ENCODE data around the gene EFNA1.
"Not testable (repeated sequence)": the region's sequence is repeated elsewhere in the genome, so short reads cannot be mapped to it uniquely, and the experiment has no call there.

EFNA1 gene

GRCh38 chr1:155164625-155165024 is 36.9 kb downstream of the EFNA1 start:
- H3K36me3 ChIP-seq (ENCODE audit: control insufficient read depth, insufficient read depth, low read length); H3K9me3 ChIP-seq (ENCODE audit: control insufficient read depth, insufficient read depth, low read length); H3K9ac ChIP-seq (ENCODE audit: low read depth, low read length); H3K4me3 ChIP-seq (ENCODE audit: low read depth, low read length); H3K27me3 ChIP-seq (ENCODE audit: control insufficient read depth, insufficient read depth, low read length); H3K27ac ChIP-seq (ENCODE audit: low read depth, low read length): not testable (repeated sequence)
- H3K4me1 ChIP-seq (ENCODE audit: control insufficient read depth, insufficient read depth, low read length) = peaks cover 14% of the 10 kb centered on the region

GRCh38 chr1:155166051-155166470 is 38.4 kb downstream of the EFNA1 start:
- no peaks in the 10 kb centered on the region for H3K9me3 ChIP-seq (ENCODE audit: control insufficient read depth, insufficient read depth, low read length)
- H3K36me3 ChIP-seq (ENCODE audit: control insufficient read depth, insufficient read depth, low read length) = peaks cover 15% of the 10 kb centered on the region
- peak overlapping the region; percentile 46 for H3K4me3 ChIP-seq (ENCODE audit: low read depth, low read length)
- H3K27me3 ChIP-seq (ENCODE audit: control insufficient read depth, insufficient read depth, low read length) = no peaks in the 10 kb centered on the region
- H3K27ac ChIP-seq (ENCODE audit: low read depth, low read length) = peak overlapping the region; percentile 11
- H3K9ac ChIP-seq (ENCODE audit: low read depth, low read length) = no peak overlapping the region; the same call in 1 of the 2 replicates
- H3K4me1 ChIP-seq (ENCODE audit: control insufficient read depth, insufficient read depth, low read length) = peaks cover 14% of the 10 kb centered on the region

- H3K4me1 ChIP-seq (ENCODE audit: control insufficient read depth, insufficient read depth, low read length) = peaks cover 14% of the 10 kb centered on the region
- H3K9me3 ChIP-seq (ENCODE audit: control insufficient read depth, insufficient read depth, low read length) = no peaks in the 10 kb centered on the region
- no peaks in the 10 kb centered on the region for H3K27me3 ChIP-seq (ENCODE audit: control insufficient read depth, insufficient read depth, low read length)
- peak overlapping the region; percentile 11 for H3K27ac ChIP-seq (ENCODE audit: low read depth, low read length)
- no peak overlapping the region; the same call in 1 of the 2 replicates for H3K9ac ChIP-seq (ENCODE audit: low read depth, low read length)
- H3K4me3 ChIP-seq (ENCODE audit: low read depth, low read length) = peak overlapping the region; percentile 46
- peaks cover 18% of the 10 kb centered on the region for H3K36me3 ChIP-seq (ENCODE audit: control insufficient read depth, insufficient read depth, low read length)
Observed at GRCh38 chr1:155166471-155167165, 38.9 kb downstream of the EFNA1 start.

GRCh38 chr1:155167166-155168104 is 39.8 kb downstream of the EFNA1 start:
- Histone ChIP-seq H3K4me3 (ENCODE audit: low read depth, low read length) (peak overlapping the region; percentile 67), H3K9ac (ENCODE audit: low read depth, low read length) (no peak overlapping the region)

GRCh38 chr1:155168105-155168445 is 40.4 kb downstream of the EFNA1 start:
- H3K27me3 ChIP-seq (ENCODE audit: control insufficient read depth, insufficient read depth, low read length); H3K9ac ChIP-seq (ENCODE audit: low read depth, low read length); H3K4me3 ChIP-seq (ENCODE audit: low read depth, low read length); H3K27ac ChIP-seq (ENCODE audit: low read depth, low read length); H3K9me3 ChIP-seq (ENCODE audit: control insufficient read depth, insufficient read depth, low read length): not testable (repeated sequence)
- peaks cover 18% of the 10 kb centered on the region for H3K36me3 ChIP-seq (ENCODE audit: control insufficient read depth, insufficient read depth, low read length)
- H3K4me1 ChIP-seq (ENCODE audit: control insufficient read depth, insufficient read depth, low read length) = peaks cover 20% of the 10 kb centered on the region

More at GRCh38 chr1:155167166-155168104, 39.8 kb downstream of the EFNA1 start:
- H3K9me3 ChIP-seq (ENCODE audit: control insufficient read depth, insufficient read depth, low read length) = no peaks in the 10 kb centered on the region
- no peak overlapping the region for H3K27ac ChIP-seq (ENCODE audit: low read depth, low read length)
- peaks cover 20% of the 10 kb centered on the region for H3K4me1 ChIP-seq (ENCODE audit: control insufficient read depth, insufficient read depth, low read length)
- no peaks in the 10 kb centered on the region for H3K27me3 ChIP-seq (ENCODE audit: control insufficient read depth, insufficient read depth, low read length)
- peaks cover 18% of the 10 kb centered on the region for H3K36me3 ChIP-seq (ENCODE audit: control insufficient read depth, insufficient read depth, low read length)

GRCh38 chr1:155168456-155169210 is 41.0 kb downstream of the EFNA1 start:
- H3K27me3 ChIP-seq (ENCODE audit: control insufficient read depth, insufficient read depth, low read length) = no peaks in the 10 kb centered on the region
- no peaks in the 10 kb centered on the region for H3K9me3 ChIP-seq (ENCODE audit: control insufficient read depth, insufficient read depth, low read length)
- no peak overlapping the region for H3K27ac ChIP-seq (ENCODE audit: low read depth, low read length)
- no peak overlapping the region for H3K4me3 ChIP-seq (ENCODE audit: low read depth, low read length)
- peaks cover 20% of the 10 kb centered on the region for H3K4me1 ChIP-seq (ENCODE audit: control insufficient read depth, insufficient read depth, low read length)
- no peak overlapping the region for H3K9ac ChIP-seq (ENCODE audit: low read depth, low read length)
- peaks cover 18% of the 10 kb centered on the region for H3K36me3 ChIP-seq (ENCODE audit: control insufficient read depth, insufficient read depth, low read length)

- H3K4me3 ChIP-seq (ENCODE audit: low read depth, low read length) = no peak overlapping the region
- H3K27me3 ChIP-seq (ENCODE audit: control insufficient read depth, insufficient read depth, low read length) = no peaks in the 10 kb centered on the region
- no peaks in the 10 kb centered on the region for H3K9me3 ChIP-seq (ENCODE audit: control insufficient read depth, insufficient read depth, low read length)
- H3K9ac ChIP-seq (ENCODE audit: low read depth, low read length) = no peak overlapping the region
- H3K4me1 ChIP-seq (ENCODE audit: control insufficient read depth, insufficient read depth, low read length) = peaks cover 20% of the 10 kb centered on the region
- H3K36me3 ChIP-seq (ENCODE audit: control insufficient read depth, insufficient read depth, low read length) = peaks cover 18% of the 10 kb centered on the region
- no peak overlapping the region for H3K27ac ChIP-seq (ENCODE audit: low read depth, low read length)
Observed at GRCh38 chr1:155169541-155169940, 41.9 kb downstream of the EFNA1 start.

- Histone ChIP-seq H3K27ac (ENCODE audit: low read depth, low read length) (no peak overlapping the region), H3K27me3 (ENCODE audit: control insufficient read depth, insufficient read depth, low read length) (no peaks in the 10 kb centered on the region), H3K36me3 (ENCODE audit: control insufficient read depth, insufficient read depth, low read length) (peaks cover 18% of the 10 kb centered on the region), H3K9ac (ENCODE audit: low read depth, low read length) (no peak overlapping the region), H3K9me3 (ENCODE audit: control insufficient read depth, insufficient read depth, low read length) (no peaks in the 10 kb centered on the region), H3K4me1 (ENCODE audit: control insufficient read depth, insufficient read depth, low read length) (peaks cover 20% of the 10 kb centered on the region), H3K4me3 (ENCODE audit: low read depth, low read length) (no peak overlapping the region)
Observed at GRCh38 chr1:155170101-155170785, 42.6 kb downstream of the EFNA1 start.

- Histone ChIP-seq H3K9me3 (ENCODE audit: control insufficient read depth, insufficient read depth, low read length) (no peaks in the 10 kb centered on the region), H3K36me3 (ENCODE audit: control insufficient read depth, insufficient read depth, low read length) (peaks cover 18% of the 10 kb centered on the region), H3K27me3 (ENCODE audit: control insufficient read depth, insufficient read depth, low read length) (no peaks in the 10 kb centered on the region), H3K27ac (ENCODE audit: low read depth, low read length) (no peak overlapping the region), H3K4me1 (ENCODE audit: control insufficient read depth, insufficient read depth, low read length) (peaks cover 18% of the 10 kb centered on the region), H3K4me3 (ENCODE audit: low read depth, low read length) (no peak overlapping the region), H3K9ac (ENCODE audit: low read depth, low read length) (no peak overlapping the region)
Observed at GRCh38 chr1:155170806-155171205, 43.1 kb downstream of the EFNA1 start.
